Epithelial cell of prostate (primary cell): ENCODE results near the gene MOB3C.

Experiments used
- DNase-seq: peaks from one replicate; pipeline ENCODE4 v3.0.0-alpha.2; 2011; ENCODE audit warnings: low read depth, low spot score
- H3K27ac ChIP-seq: fragments of 450-650 bp; 2 replicates; pipeline ENCODE4 v1.5.1; 2017; ENCODE audit warnings: mild to moderate bottlenecking

MOB3C gene

GRCh38 chr1:46580140-46580903 lies 36.3 kb downstream of the MOB3C start:
- no peak overlapping the region for H3K27ac ChIP-seq
- no peak for DNase-seq

GRCh38 chr1:46577671-46578070 lies 38.9 kb downstream of the MOB3C start:
- DNase-seq = no peak
- H3K27ac ChIP-seq = no peak overlapping the region

GRCh38 chr1:46576596-46576995 lies 40.0 kb downstream of the MOB3C start:
- DNase-seq = no peak
- no peak overlapping the region for H3K27ac ChIP-seq

- DNase-seq = no peak
- no peak overlapping the region for H3K27ac ChIP-seq
These were observed 40.8 kb downstream of the MOB3C start for GRCh38 chr1:46575778-46576177.

- DNase-seq = no peak
- no peak overlapping the region for H3K27ac ChIP-seq
These were observed 41.3 kb downstream of the MOB3C start for GRCh38 chr1:46575300-46575699.

- H3K27ac ChIP-seq = no peak overlapping the region
- DNase-seq = no peak
These were observed 44.9 kb downstream of the MOB3C start for GRCh38 chr1:46571691-46572225.

- H3K27ac ChIP-seq = no peak overlapping the region
- DNase-seq = no peak
These were observed 46.5 kb downstream of the MOB3C start for GRCh38 chr1:46569884-46570725.

- no peak for DNase-seq
- H3K27ac ChIP-seq = no peak overlapping the region
These were observed 47.5 kb downstream of the MOB3C start for GRCh38 chr1:46569116-46569515.

- DNase-seq = no peak
These were observed 48.1 kb downstream of the MOB3C start for GRCh38 chr1:46568461-46568891.

GRCh38 chr1:46563341-46563740 lies 53.3 kb downstream of the MOB3C start:
- H3K27ac ChIP-seq = no peak overlapping the region
- no peak for DNase-seq

More at GRCh38 chr1:46568461-46568891, 48.1 kb downstream of the MOB3C start:
- H3K27ac ChIP-seq = no peak overlapping the region

GRCh38 chr1:46562498-46562897 lies 54.1 kb downstream of the MOB3C start:
- DNase-seq = no peak
- H3K27ac ChIP-seq = no peak overlapping the region

GRCh38 chr1:46558966-46559365 lies 57.6 kb downstream of the MOB3C start:
- no peak overlapping the region for H3K27ac ChIP-seq
- no peak for DNase-seq

GRCh38 chr1:46558141-46558963 lies 58.3 kb downstream of the MOB3C start:
- DNase-seq = no peak
- no peak overlapping the region for H3K27ac ChIP-seq
